ENCODE measurements around the gene KIZ.

DNA sequence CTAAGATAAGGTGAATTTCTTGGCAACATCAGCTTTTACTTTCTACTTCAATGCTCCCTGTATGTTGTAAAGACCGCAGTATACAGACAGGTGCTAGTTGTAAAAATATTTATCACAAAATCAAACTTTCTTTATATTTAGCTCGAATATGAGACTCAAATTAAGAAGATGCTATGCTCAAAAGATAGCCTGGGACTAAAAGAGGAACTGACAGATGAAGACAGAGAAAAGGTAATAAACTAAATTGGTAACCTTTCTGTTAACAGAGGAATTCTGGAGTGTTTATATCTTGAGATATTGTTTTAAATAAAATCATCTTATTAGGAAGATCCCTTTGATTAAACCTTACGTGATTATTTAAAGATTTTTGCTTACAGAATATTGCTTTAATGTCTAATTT is 19.5 kb downstream of the KIZ start:
- TF ChIP-seq, protein P1, sequence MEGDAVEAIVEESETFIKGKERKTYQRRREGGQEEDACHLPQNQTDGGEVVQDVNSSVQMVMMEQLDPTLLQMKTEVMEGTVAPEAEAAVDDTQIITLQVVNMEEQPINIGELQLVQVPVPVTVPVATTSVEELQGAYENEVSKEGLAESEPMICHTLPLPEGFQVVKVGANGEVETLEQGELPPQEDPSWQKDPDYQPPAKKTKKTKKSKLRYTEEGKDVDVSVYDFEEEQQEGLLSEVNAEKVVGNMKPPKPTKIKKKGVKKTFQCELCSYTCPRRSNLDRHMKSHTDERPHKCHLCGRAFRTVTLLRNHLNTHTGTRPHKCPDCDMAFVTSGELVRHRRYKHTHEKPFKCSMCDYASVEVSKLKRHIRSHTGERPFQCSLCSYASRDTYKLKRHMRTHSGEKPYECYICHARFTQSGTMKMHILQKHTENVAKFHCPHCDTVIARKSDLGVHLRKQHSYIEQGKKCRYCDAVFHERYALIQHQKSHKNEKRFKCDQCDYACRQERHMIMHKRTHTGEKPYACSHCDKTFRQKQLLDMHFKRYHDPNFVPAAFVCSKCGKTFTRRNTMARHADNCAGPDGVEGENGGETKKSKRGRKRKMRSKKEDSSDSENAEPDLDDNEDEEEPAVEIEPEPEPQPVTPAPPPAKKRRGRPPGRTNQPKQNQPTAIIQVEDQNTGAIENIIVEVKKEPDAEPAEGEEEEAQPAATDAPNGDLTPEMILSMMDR (conservative IDR thresholded peaks at IDR 0.05; ENCODE audit: low read depth, low read length) = no peak
- TF ChIP-seq EZH2 (IDR thresholded peaks at IDR 0.05; ENCODE audit: borderline replicate concordance, low read depth, low read length, poor library complexity, severe bottlenecking) = no peak

Measured in A673 (cell line).